ENCODE results near the gene APBB2.

APBB2 gene

DNA sequence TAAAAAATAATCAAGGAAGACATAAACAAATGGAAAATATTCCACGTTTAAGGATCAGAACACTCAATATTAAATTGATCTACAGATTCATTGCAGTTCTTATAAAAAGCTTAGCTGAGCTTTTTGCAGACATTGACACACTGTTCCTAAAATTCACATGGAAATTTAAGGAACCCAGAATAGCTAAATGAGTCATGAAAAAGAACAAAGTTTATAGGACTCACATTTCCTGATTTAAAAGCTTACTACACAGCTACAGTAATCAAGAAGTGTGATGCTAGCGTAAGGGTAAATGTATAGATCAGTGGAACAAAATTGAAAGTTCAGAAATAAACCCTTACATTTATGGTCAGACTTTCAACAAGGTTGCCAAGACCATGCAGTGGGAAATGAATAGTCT, 431.5 kb downstream of the APBB2 start:
- TF ChIP-seq, protein P1, sequence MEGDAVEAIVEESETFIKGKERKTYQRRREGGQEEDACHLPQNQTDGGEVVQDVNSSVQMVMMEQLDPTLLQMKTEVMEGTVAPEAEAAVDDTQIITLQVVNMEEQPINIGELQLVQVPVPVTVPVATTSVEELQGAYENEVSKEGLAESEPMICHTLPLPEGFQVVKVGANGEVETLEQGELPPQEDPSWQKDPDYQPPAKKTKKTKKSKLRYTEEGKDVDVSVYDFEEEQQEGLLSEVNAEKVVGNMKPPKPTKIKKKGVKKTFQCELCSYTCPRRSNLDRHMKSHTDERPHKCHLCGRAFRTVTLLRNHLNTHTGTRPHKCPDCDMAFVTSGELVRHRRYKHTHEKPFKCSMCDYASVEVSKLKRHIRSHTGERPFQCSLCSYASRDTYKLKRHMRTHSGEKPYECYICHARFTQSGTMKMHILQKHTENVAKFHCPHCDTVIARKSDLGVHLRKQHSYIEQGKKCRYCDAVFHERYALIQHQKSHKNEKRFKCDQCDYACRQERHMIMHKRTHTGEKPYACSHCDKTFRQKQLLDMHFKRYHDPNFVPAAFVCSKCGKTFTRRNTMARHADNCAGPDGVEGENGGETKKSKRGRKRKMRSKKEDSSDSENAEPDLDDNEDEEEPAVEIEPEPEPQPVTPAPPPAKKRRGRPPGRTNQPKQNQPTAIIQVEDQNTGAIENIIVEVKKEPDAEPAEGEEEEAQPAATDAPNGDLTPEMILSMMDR (IDR thresholded peaks at IDR 0.05; ENCODE audit: insufficient read depth, missing control alignments), result no peak

DNA sequence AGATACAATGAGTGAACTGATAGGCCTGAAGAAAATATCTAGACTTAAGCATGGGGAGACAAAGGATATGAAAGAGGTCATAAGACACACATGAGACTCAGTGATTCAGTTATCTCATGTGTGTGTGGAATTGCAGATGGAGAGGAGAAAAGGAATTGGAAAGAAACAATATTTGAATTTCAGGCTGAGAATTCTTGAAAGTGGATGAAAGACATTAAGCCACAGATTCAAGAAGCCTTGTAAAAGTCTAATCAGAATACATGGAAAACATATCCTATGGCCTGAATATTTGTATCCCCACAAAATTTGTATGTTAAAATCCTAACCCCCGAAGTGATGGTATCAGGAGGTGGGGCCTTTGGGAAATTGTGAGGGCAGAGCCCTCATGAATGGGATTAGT, 436.3 kb downstream of the APBB2 start:
- no peak for DNase-seq (ENCODE audit: insufficient read length, low spot score)
- TF ChIP-seq, protein P1 (IDR thresholded peaks at IDR 0.05; ENCODE audit: insufficient read depth, missing control alignments), result no peak
- FAIRE-seq, result no peak

More for the DNA sequence above, 431.5 kb downstream of the APBB2 start:
- FAIRE-seq (no peak), DNase-seq (ENCODE audit: insufficient read length, low spot score) (no peak)

DNA sequence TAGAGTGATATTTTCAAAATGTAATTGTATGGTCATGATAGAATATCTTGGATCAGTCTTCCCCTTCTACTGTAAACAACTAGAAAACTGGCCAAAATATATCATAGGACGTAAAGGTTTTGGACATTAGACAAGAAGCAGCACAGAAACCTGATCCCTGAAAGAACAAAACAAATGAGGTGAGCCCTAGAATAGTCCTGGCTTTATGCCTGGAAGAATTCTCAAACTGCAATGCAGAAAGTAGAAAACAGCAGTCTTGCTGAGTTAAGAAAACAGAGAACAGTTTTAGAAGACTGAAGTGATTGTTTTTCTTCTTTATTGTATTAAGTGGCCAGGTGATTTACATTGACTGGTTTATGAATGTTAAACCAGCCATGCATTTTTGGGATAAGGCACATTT, 445.1 kb downstream of the APBB2 start:
- FAIRE-seq (no peak), DNase-seq (ENCODE audit: insufficient read length, low spot score) (no peak)
- TF ChIP-seq, protein P1 (IDR thresholded peaks at IDR 0.05; ENCODE audit: insufficient read depth, missing control alignments), result no peak

DNA sequence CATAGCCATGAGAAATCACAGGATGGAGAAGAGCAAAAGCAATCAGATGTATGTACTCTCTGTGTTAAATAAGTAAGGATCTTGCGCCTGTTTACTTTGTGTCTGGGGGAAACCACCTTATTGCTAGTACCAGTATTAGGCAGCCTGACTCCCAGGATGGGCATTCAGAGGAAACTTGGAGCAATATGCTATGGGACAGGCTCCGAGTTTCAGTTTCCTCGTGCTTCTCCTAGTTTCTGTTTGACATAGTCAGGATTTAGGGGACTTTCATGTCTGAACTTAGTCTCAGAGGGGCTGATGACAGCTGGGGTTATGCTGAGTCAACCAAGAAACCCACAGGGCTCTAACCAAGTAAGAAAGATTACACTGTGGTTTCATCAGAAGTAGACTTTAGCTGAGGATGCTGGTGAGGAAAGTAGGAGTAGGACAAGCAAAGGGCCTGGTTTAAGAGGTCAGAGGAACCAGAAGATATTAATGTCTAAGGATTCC, 451.1 kb downstream of the APBB2 start:
- DNase-seq (ENCODE audit: insufficient read length, low spot score), result no peak
- no peak for FAIRE-seq

More for the DNA sequence above, 451.1 kb downstream of the APBB2 start:
- TF ChIP-seq, protein P1 (IDR thresholded peaks at IDR 0.05; ENCODE audit: insufficient read depth, missing control alignments), result no peak

Measured in D721Med (cell line).